ENCODE measurements around the gene PIK3R1. TPM values are rescaled to one million over a fixed set of nuclear protein-coding genes. Genes with fewer than 3 reads are reported as not detected.

PIK3R1 gene
- total and polyA plus RNA-seq, 2 experiments from 2014 or later: 5.9 to 9.8 TPM

DNA sequence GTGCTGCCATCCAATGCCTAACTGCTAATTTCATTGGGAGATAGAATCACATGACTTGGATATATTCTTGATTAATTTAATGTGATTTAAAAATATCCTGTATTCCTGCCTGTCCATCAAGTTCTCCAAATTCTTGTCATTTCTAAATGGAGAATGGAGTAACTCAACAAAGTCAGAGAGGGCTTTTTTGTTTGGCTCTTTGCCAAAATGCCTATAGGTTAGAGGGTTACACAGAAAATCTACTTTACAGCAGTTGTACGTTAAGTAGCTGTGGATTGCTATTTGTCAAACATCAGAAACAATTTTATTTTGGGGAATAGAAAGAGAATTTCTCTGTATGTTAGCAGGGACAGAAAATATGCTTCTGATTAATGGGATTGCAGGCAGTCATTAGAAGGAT, 5.9 kb downstream of the PIK3R1 start:
- TF ChIP-seq CTCF (conservative IDR thresholded peaks at IDR 0.05; ENCODE audit: low read depth in 2 of 2): no peak
- Histone ChIP-seq H3K4me1 (ENCODE audit: insufficient read depth) (peaks cover 10% of the 10 kb centered on the region), H3F3A (replicated peaks; ENCODE audit: low read depth) (no peaks in the 10 kb centered on the region), H3K4me3 (no peak overlapping the region), H3K9me2 (ENCODE audit: insufficient read depth) (no peaks in the 10 kb centered on the region), H2AFZ (no peak overlapping the region), H3K27ac (ENCODE audit: low read depth) (no peak overlapping the region), H3K79me2 (replicated peaks; ENCODE audit: insufficient read depth) (peaks cover 42% of the 10 kb centered on the region), H3K27me3 (ENCODE audit: insufficient read depth) (peaks cover 42% of the 10 kb centered on the region), H3K36me3 (ENCODE audit: insufficient read depth) (no peaks in the 10 kb centered on the region), H4K20me1 (replicated peaks; ENCODE audit: insufficient read depth) (peaks cover 40% of the 10 kb centered on the region), H3K4me2 (no peak overlapping the region)
- ATAC-seq: no peak
- H3K4me1 Mint-ChIP-seq: peaks cover 11% of the 10 kb centered on the region
- H3K4me3 Mint-ChIP-seq: no peak overlapping the region
- peaks cover 3% of the 10 kb centered on the region; the same call in 2 of the 3 replicates for H3K9me3 Mint-ChIP-seq
- H3K27ac Mint-ChIP-seq: no peak overlapping the region
- peaks cover 26% of the 10 kb centered on the region for H3K27me3 Mint-ChIP-seq (ENCODE audit: insufficient read depth, low read depth, poor library complexity)
- no peaks in the 10 kb centered on the region; the same call in 2 of the 3 replicates for H3K36me3 Mint-ChIP-seq (ENCODE audit: low read depth)
- no peak for DNase-seq (ENCODE audit: low spot score)

- no peak overlapping the region for H3K4me3 Mint-ChIP-seq
- peaks cover 3% of the 10 kb centered on the region; the same call in 1 of the 3 replicates for H3K9me3 Mint-ChIP-seq
- Histone ChIP-seq H3K79me2 (replicated peaks; ENCODE audit: insufficient read depth) (peaks cover 38% of the 10 kb centered on the region), H3K4me2 (no peak overlapping the region), H3K4me1 (ENCODE audit: insufficient read depth) (peaks cover 2% of the 10 kb centered on the region), H3F3A (replicated peaks; ENCODE audit: low read depth) (no peaks in the 10 kb centered on the region), H3K36me3 (ENCODE audit: insufficient read depth) (0 out of 2 replicates have a peak, but pooled peaks cover 2% of the 10 kb centered on the region), H3K9me2 (ENCODE audit: insufficient read depth) (no peaks in the 10 kb centered on the region), H3K4me3 (no peak overlapping the region), H2AFZ (no peak overlapping the region), H4K20me1 (replicated peaks; ENCODE audit: insufficient read depth) (peaks cover 33% of the 10 kb centered on the region), H3K27ac (ENCODE audit: low read depth) (no peak overlapping the region), H3K27me3 (ENCODE audit: insufficient read depth) (peaks cover 34% of the 10 kb centered on the region)
- H3K4me1 Mint-ChIP-seq: peaks cover 4% of the 10 kb centered on the region; the same call in 2 of the 3 replicates
- no peak overlapping the region for H3K27ac Mint-ChIP-seq
- peaks cover 18% of the 10 kb centered on the region for H3K27me3 Mint-ChIP-seq (ENCODE audit: insufficient read depth, low read depth, poor library complexity)
- no peak for ATAC-seq
- peaks cover 2% of the 10 kb centered on the region; the same call in 1 of the 3 replicates for H3K36me3 Mint-ChIP-seq (ENCODE audit: low read depth)
- DNase-seq (ENCODE audit: low spot score): no peak
- TF ChIP-seq NANOG (IDR thresholded peaks at IDR 0.05; ENCODE audit: borderline replicate concordance) (no peak), EZH2 (IDR thresholded peaks at IDR 0.05; ENCODE audit: low read depth, unreplicated experiment) (no peak), ZNF114 (CRISPR knock-in tag; IDR thresholded peaks at IDR 0.05) (no peak), REST (IDR thresholded peaks at IDR 0.05; ENCODE audit: unreplicated experiment) (no peak), ZNF331 (CRISPR knock-in tag; IDR thresholded peaks at IDR 0.05; ENCODE audit: low read depth) (no peak), JUNB (IDR thresholded peaks at IDR 0.05; ENCODE audit: unreplicated experiment) (no peak), POLR2AphosphoS5 (IDR thresholded peaks at IDR 0.05; ENCODE audit: low read depth) (no peak), STAT1 (IDR thresholded peaks at IDR 0.05; ENCODE audit: unreplicated experiment) (no peak), CREB1 (CRISPR knock-in tag; IDR thresholded peaks at IDR 0.05; ENCODE audit: low read depth) (no peak)
- TF ChIP-seq, protein P1, sequence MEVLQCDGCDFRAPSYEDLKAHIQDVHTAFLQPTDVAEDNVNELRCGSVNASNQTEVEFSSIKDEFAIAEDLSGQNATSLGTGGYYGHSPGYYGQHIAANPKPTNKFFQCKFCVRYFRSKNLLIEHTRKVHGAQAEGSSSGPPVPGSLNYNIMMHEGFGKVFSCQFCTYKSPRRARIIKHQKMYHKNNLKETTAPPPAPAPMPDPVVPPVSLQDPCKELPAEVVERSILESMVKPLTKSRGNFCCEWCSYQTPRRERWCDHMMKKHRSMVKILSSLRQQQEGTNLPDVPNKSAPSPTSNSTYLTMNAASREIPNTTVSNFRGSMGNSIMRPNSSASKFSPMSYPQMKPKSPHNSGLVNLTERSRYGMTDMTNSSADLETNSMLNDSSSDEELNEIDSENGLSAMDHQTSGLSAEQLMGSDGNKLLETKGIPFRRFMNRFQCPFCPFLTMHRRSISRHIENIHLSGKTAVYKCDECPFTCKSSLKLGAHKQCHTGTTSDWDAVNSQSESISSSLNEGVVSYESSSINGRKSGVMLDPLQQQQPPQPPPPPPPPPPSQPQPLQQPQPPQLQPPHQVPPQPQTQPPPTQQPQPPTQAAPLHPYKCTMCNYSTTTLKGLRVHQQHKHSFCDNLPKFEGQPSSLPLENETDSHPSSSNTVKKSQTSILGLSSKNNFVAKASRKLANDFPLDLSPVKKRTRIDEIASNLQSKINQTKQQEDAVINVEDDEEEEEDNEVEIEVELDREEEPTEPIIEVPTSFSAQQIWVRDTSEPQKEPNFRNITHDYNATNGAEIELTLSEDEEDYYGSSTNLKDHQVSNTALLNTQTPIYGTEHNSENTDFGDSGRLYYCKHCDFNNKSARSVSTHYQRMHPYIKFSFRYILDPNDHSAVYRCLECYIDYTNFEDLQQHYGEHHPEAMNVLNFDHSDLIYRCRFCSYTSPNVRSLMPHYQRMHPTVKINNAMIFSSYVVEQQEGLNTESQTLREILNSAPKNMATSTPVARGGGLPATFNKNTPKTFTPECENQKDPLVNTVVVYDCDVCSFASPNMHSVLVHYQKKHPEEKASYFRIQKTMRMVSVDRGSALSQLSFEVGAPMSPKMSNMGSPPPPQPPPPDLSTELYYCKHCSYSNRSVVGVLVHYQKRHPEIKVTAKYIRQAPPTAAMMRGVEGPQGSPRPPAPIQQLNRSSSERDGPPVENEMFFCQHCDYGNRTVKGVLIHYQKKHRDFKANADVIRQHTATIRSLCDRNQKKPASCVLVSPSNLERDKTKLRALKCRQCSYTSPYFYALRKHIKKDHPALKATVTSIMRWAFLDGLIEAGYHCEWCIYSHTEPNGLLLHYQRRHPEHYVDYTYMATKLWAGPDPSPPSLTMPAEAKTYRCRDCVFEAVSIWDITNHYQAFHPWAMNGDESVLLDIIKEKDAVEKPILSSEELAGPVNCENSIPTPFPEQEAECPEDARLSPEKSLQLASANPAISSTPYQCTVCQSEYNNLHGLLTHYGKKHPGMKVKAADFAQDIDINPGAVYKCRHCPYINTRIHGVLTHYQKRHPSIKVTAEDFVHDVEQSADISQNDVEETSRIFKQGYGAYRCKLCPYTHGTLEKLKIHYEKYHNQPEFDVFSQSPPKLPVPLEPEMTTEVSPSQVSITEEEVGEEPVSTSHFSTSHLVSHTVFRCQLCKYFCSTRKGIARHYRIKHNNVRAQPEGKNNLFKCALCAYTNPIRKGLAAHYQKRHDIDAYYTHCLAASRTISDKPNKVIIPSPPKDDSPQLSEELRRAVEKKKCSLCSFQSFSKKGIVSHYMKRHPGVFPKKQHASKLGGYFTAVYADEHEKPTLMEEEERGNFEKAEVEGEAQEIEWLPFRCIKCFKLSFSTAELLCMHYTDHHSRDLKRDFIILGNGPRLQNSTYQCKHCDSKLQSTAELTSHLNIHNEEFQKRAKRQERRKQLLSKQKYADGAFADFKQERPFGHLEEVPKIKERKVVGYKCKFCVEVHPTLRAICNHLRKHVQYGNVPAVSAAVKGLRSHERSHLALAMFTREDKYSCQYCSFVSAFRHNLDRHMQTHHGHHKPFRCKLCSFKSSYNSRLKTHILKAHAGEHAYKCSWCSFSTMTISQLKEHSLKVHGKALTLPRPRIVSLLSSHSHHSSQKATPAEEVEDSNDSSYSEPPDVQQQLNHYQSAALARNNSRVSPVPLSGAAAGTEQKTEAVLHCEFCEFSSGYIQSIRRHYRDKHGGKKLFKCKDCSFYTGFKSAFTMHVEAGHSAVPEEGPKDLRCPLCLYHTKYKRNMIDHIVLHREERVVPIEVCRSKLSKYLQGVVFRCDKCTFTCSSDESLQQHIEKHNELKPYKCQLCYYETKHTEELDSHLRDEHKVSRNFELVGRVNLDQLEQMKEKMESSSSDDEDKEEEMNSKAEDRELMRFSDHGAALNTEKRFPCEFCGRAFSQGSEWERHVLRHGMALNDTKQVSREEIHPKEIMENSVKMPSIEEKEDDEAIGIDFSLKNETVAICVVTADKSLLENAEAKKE (CRISPR knock-in tag; IDR thresholded peaks at IDR 0.05): no peak
These were observed 6.8 kb downstream of the PIK3R1 start for GRCh38 chr5:68222310-68222709.
